Ascending aorta (tissue), 2 donors: Measurements from ENCODE around the gene C9orf85. TPM values are rescaled to one million over a fixed set of nuclear protein-coding genes. Genes with fewer than 3 reads are reported as not detected.

Experiments
- DNase-seq, 2 donors: peaks; one replicate each; pipeline ENCODE4 v3.0.0-alpha.2; 2019; ENCODE audit warnings: low spot score in 2 of 2
- H3K27ac ChIP-seq, 2 donors: fragments of 200-600 bp; sonication (generic); one replicate each; pipeline ENCODE4 v1.5.1; 2016 to 2017; ENCODE audit warnings: mild to moderate bottlenecking in 1 of 2
- H3K27me3 ChIP-seq: fragments of 200-600 bp; sonication (generic); one replicate; pipeline ENCODE4 v1.5.1; 2017
- H3K36me3 ChIP-seq, 2 donors: fragments of 200-600 bp; sonication (generic); one replicate each; pipeline ENCODE4 v1.5.1; 2016
- H3K4me1 ChIP-seq, 2 donors: fragments of 200-600 bp; sonication (generic); one replicate each; pipeline ENCODE4 v1.5.1; 2016 to 2017; ENCODE audit warnings: mild to moderate bottlenecking in 1 of 2
- H3K4me3 ChIP-seq, 2 donors: fragments of 200-600 bp; sonication (generic); one replicate each; pipeline ENCODE4 v1.5.1; 2016 to 2017; ENCODE audit warnings: mild to moderate bottlenecking in 1 of 2
- H3K9me3 ChIP-seq, 2 donors: fragments of 200-600 bp; sonication (generic); one replicate each; pipeline ENCODE4 v1.5.1; 2016
- CTCF ChIP-seq, 3 experiments: fragments of 200-600 bp in 2 of 3; fragments of 450-650 bp in 1 of 3; sonication (generic) in 2 of 3; IDR thresholded peaks; one replicate each; pipeline ENCODE4 v1.5.1; 2016 to 2019; ENCODE audit warnings: antibody characterized with exemption in 3 of 3, mild to moderate bottlenecking in 1 of 3, moderate library complexity in 1 of 3
- intact Hi-C: fragments of 100-400 bp; cut with DNase I; formaldehyde crosslinking; loops from one replicate; pipeline ENCODE4 v1.15.1; 2023
- total RNA-seq: library from RNA; depleted of rRNA; stranded (reverse); fragments of >200 nt; gene quantifications from one replicate; pipeline ENCODE4 v1.1.0, GENCODE V29; 2016

C9orf85 gene
- total RNA-seq, 1 donor from 2014 or later: 2.6 TPM

DNA sequence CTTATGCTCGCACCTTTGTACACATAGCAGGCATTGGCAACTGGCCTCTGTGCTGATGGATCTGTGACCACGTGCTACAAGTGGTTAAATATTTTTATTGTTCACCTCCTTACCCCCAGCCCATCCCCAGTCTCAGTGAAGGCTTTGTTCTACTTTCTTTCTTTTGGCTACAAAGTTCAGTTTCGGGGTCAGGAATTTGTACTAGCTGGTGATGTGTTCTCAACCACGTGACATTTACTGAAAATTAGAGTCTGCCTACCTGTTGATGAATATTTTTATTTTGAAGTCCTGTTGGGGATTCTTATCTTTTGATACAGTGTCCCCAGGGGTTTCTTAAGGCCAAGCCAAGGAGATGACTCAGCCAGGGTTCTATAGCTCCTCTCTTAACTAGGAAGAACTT, 101.2 kb downstream of the C9orf85 start:
- no peak overlapping the region for H3K4me3 ChIP-seq
- no peaks in the 10 kb centered on the region for H3K9me3 ChIP-seq
- no peaks in the 10 kb centered on the region for H3K36me3 ChIP-seq
- H3K27ac ChIP-seq: no peak overlapping the region
- no peaks in the 10 kb centered on the region for H3K27me3 ChIP-seq
- H3K4me1 ChIP-seq: no peaks in the 10 kb centered on the region
- TF ChIP-seq CTCF (IDR thresholded peaks at IDR 0.05): no peak
- intact Hi-C loops: no loop called here
- DNase-seq: no peak

GRCh38 chr9:72013292-72013760, 101.9 kb downstream of the C9orf85 start:
- no peaks in the 10 kb centered on the region for H3K36me3 ChIP-seq
- no peak for DNase-seq
- H3K27me3 ChIP-seq: no peaks in the 10 kb centered on the region
- H3K27ac ChIP-seq: no peak overlapping the region
- no peaks in the 10 kb centered on the region for H3K4me1 ChIP-seq
- no peak for TF ChIP-seq CTCF (IDR thresholded peaks at IDR 0.05)
- H3K9me3 ChIP-seq: no peaks in the 10 kb centered on the region
- intact Hi-C loops: no loop called here
- no peak overlapping the region for H3K4me3 ChIP-seq

- intact Hi-C loops: no loop called here
- Histone ChIP-seq H3K27me3 (no peaks in the 10 kb centered on the region), H3K9me3 (no peaks in the 10 kb centered on the region), H3K4me3 (no peak overlapping the region), H3K36me3 (no peaks in the 10 kb centered on the region), H3K4me1 (no peaks in the 10 kb centered on the region), H3K27ac (no peak overlapping the region)
- no peak for TF ChIP-seq CTCF (IDR thresholded peaks at IDR 0.05)
- no peak for DNase-seq
Observed at GRCh38 chr9:72022841-72023240, 111.4 kb downstream of the C9orf85 start.

Other genes with a start within 250 kb of the C9orf85 start
- gene CEMIP2, start 143.1 kb upstream of the C9orf85 start, total RNA-seq: 34.4 TPM
- 20.5 TPM for gene ABHD17B, start 446 bp upstream of the C9orf85 start, total RNA-seq
- not detected for gene C9orf57, start 149.0 kb downstream of the C9orf85 start, total RNA-seq
- not detected for gene GDA, start 237.8 kb downstream of the C9orf85 start, total RNA-seq